NB4 (cell line): ENCODE measurements around the gene NUDT21.

Source experiments
- POLR2A ChIP-seq: IDR thresholded peaks from 2 replicates; pipeline ENCODE4 v1.6.1; 2011; ENCODE audit warnings: mild to moderate bottlenecking; ENCODE audit not compliant: insufficient read length; ENCODE audit errors: extremely low read depth
- TF ChIP-seq, protein P1 (sequence below): IDR thresholded peaks from one replicate; pipeline ENCODE4 v1.5.1; 2012; ENCODE audit warnings: low read depth, low read length

DNA sequence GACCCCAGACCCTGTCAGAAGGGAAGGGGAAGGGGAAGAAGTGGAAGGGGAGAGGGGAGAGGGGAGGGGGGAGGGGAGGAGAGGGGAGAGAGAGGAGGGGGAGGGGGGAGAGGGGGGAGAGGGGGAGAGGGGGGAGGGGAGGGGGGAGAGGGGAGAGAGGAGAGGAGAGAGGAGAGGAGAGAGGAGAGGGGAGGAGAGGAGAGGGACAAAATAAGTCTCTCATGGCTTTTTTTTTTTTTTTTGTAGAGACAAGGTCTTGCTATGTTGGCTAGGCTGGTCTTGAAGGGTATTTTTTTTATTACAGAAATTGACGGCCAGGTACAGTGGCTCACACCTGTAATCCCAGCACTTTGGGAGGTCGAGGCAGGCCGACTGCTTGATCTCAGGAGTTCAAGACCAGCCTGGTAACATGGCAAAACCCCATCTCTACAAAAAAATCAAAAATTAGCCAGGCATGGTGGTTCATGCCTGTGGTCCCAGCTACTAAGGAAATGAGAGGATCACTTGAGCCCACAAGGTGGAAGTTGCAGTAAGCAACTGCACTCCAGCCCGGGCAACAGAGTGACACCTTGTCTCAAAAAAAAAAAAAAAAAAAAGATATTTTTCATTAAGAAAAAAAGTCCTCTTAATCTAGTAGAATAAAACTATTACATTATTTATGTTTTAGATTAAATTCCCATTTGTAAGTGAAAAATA lies 45.0 kb downstream of the NUDT21 start:
- TF ChIP-seq, protein P1, sequence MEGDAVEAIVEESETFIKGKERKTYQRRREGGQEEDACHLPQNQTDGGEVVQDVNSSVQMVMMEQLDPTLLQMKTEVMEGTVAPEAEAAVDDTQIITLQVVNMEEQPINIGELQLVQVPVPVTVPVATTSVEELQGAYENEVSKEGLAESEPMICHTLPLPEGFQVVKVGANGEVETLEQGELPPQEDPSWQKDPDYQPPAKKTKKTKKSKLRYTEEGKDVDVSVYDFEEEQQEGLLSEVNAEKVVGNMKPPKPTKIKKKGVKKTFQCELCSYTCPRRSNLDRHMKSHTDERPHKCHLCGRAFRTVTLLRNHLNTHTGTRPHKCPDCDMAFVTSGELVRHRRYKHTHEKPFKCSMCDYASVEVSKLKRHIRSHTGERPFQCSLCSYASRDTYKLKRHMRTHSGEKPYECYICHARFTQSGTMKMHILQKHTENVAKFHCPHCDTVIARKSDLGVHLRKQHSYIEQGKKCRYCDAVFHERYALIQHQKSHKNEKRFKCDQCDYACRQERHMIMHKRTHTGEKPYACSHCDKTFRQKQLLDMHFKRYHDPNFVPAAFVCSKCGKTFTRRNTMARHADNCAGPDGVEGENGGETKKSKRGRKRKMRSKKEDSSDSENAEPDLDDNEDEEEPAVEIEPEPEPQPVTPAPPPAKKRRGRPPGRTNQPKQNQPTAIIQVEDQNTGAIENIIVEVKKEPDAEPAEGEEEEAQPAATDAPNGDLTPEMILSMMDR: no peak
- TF ChIP-seq POLR2A: no peak
